Stimulated activated CD8-positive, alpha-beta memory T cell treated with anti-CD3 and anti-CD28 coated beads, Interleukin-15, amount 100 ng/mL, for 4 hours (primary cell): ENCODE measurements around the gene SLC22A7.
"Not testable (repeated sequence)": the region's sequence is repeated elsewhere in the genome, so short reads cannot be mapped to it uniquely, and the experiment has no call there.

Experiments used
- DNase-seq, 2 donors: peaks; one replicate each; pipeline ENCODE4 v3.0.0-alpha.2; 2020; ENCODE audit warnings: low read depth in 2 of 2

Gene SLC22A7

DNA sequence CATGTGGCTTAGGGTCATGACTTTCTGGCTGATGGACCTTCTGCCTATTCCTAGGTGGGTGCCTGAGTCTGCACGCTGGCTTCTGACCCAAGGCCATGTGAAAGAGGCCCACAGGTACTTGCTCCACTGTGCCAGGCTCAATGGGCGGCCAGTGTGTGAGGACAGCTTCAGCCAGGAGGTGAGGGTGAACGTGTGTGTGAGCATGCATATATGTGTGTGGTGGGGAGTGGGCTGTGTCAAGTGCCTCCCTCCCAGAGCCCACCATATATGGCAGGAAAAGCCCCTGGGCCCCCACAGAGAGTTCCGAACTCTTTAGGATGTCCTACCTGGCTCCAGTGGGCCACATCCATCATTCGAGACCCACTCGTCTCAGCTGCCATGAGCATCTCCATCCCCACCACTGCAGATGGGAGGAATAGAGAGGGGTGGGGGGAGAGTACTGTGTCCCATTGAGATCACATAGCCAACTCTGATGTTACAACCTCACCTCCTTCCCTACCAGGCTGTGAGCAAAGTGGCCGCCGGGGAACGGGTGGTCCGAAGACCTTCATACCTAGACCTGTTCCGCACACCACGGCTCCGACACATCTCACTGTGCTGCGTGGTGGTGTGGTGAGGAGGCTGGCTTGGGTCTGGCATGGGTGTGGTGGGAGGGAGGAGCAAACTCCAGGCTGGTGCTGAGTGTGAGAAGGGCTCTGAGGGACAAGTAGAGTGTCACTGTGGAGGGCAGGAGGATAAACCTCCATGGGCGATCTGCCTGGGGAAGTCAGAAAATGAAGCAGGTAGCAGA is 3.2 kb downstream of the SLC22A7 start:
- DNase-seq, result no peak

DNA sequence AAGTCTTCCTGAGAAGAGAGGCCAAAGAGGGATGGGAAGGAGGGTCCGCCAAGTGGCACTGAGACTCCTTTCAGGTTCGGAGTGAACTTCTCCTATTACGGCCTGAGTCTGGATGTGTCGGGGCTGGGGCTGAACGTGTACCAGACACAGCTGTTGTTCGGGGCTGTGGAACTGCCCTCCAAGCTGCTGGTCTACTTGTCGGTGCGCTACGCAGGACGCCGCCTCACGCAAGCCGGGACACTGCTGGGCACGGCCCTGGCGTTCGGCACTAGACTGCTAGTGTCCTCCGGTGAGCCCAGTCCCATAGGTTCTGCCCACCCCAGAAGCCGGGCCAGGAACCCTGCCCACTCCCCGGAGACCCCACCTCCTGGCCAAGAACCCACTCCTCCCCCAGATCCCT is 4.1 kb downstream of the SLC22A7 start:
- DNase-seq, result no peak

DNA sequence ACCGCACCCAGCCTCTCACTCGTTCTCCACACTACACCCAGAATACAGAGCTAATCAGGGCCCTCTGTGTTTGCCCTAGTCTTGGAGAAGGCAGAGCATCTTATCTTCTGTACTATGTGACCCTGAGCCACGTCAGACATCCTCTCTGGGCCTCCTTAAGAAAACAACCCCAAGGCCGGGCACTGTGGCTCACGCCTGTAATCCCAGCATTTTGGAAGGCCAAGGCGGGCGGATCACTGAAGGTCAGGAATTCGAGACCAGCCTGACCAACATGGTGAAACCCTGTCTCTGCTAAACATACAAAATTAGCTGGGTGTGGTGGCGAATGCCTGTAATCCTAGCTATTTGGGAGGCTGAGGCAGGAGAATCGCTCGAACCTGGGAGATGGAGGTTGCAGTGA is 4.9 kb downstream of the SLC22A7 start:
- not testable (repeated sequence) for DNase-seq

GRCh38 chr6:43303751-43304331 is 5.8 kb downstream of the SLC22A7 start:
- DNase-seq, result no peak

GRCh38 chr6:43304361-43304760 is 6.3 kb downstream of the SLC22A7 start:
- no peak for DNase-seq

DNA sequence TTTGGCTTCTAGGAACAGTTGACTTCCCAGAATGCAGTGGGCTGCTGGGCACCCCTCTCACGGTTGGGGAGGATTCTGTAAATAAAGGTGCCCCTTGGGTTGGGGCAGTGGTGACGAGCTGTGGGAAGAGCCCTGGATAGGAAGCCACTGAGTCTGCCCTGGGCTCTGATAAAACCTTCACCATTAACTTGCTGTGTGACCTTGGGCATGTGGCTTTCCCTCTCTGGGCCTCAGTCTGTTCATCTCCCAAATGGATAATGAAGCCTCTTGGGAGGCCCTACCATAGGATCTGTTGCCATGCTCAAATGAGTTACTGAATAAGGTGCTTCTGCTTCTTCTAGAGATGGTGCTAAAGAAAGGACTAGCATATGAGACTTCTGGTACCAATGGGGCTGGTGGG is 6.8 kb downstream of the SLC22A7 start:
- DNase-seq, result no peak

DNA sequence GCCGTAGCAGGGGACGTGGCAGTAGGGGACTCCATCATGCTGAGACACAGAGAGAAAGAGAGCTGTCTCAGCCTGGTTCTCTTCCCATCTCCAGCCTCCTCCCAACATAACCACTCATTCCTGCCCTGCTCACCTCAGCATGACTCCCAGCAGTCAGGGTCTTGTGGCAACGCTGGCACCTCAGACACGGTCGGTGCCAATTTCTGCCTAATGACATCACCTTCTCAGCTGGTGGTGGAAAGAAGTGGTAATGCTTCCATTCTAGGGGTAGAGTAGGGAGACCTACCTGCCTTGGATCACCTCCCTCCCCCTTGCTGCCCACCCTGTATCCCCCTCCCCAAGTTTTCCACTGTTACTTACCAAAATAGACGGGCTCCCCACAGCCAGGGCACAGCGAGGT is 8.0 kb downstream of the SLC22A7 start:
- DNase-seq, result no peak

- DNase-seq, result no peak
These were observed 9.5 kb downstream of the SLC22A7 start for GRCh38 chr6:43307451-43308100.

- DNase-seq, result peak in 1 of 2 donors; percentile 21
These were observed 10.3 kb downstream of the SLC22A7 start, which contains the start of gene CRIP3 for GRCh38 chr6:43308101-43308989. Gene CRIP3, minus strand, starts transcription at chr6:43308826. Its CDS starts 34 bp downstream, at chr6:43308792.

DNA sequence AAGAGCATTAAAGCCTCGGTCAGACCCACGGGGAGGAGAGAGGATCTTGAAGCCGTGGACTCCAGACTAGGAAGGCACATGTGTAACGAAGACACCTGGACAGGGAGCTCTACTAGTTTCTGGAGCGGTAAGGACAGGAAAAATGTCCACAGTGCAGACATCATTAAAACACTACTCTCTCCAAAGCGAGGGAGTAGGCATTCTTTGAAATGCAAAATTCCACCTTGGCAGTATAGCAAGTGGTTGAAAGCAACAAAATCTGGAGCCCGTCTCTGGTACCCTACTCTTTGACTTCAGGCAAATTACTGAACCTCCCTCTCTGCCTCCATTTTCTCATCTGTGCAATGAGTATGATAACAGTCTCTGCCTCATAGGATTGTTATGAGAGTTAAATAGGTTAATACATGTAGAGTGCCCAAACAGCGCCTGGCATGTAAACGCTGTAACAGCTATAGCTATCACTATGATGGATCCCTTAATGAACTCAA is 11.0 kb downstream of the SLC22A7 start:
- DNase-seq, result no peak

DNA sequence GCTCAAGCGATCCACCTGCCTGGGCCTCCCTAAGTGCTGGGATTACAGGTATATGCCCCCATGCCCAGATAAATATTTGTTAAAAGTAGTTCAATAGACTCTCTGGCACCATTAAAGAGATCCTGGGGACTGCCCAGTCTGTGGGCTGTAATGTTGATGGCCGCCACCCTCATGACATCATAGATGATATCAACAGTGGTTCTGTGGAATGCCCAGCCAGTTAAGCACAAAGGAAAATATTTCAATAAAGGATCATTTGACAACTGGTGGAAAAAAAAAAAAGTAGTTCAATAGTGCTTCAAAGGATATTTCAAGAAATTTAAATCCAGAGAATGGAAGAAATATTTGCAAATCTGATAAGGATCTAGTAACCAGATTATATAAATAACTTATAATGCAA is 12.1 kb downstream of the SLC22A7 start:
- no peak for DNase-seq

GRCh38 chr6:43310624-43311023 is 12.6 kb downstream of the SLC22A7 start:
- no peak for DNase-seq

DNA sequence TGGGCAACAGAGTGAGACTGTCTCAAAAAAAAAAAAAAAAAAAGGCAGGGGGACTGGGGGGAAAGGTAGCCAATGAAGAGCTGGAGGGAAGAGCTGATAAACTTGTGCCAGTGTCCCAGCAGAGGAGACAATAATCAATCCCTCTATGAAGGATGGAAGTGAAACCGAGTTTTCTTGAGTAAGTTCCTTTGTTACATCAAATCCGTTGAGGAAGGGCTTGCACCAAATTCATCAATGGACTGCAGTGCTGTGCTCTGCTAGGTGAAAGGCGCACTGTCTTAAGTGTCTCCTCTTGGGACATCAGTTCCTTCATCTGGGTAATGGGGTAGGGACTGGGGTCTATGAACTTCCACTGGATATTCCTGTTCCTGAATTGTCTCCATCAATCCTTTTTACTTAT is 13.6 kb downstream of the SLC22A7 start:
- no peak for DNase-seq

DNA sequence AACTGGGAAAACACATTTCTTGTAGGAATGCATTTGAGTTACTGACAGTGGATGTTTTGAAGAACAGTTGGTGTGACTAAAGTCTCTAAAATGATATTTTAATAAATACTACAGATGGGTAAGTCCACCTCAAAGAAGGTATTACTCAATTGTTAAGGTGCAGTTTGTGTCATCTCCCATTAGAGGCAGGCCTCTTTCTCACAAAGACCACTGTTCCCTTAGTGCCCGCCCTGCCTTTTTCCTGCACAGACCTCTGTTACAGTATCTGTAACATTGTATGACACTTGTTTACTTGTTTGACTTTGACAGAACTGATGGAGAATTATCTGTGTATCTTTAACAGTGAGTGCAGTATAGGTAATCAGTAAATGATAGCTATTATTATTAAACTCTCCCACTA is 15.8 kb downstream of the SLC22A7 start:
- DNase-seq, result no peak

DNA sequence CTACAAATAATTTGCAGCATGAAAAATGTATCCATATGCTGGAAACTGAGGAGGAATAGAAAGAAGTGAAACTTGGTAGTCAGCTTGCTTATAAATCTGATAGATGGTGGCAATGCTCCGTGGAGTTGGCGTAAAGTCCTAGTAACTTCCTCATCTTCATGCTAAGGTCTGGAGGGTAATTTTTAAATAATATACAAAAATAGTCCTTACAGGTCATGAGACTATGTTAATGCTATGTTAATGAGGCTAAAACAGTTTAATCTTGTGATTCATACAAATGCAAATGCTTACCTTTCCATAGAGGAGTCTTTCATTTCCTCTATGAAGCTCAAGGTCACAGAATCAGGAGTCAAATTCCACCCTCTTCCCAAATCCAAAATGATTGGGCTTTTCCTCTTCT is 20.0 kb downstream of the SLC22A7 start:
- no peak for DNase-seq

DNA sequence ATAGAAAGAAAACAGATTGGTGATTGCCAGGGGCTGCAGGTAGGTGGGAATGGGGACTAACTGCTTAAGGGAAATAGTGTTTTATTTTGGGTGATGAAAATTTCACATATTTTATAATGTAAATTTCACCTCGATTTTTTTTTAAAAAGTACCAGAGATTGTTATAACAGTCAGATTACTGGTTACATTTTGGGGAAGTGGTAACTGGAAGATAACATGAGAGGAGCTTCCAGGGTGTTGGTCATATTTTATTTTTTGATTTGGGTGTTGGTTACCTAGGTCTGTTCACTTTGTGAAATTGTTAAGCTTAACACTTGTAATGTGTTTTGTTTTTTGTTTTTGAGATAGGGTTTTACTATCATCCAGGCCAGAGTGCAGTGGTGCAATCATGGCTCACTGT is 27.8 kb downstream of the SLC22A7 start:
- no peak for DNase-seq

- no peak for DNase-seq
These were observed 30.5 kb downstream of the SLC22A7 start for GRCh38 chr6:43328528-43328927.

DNA sequence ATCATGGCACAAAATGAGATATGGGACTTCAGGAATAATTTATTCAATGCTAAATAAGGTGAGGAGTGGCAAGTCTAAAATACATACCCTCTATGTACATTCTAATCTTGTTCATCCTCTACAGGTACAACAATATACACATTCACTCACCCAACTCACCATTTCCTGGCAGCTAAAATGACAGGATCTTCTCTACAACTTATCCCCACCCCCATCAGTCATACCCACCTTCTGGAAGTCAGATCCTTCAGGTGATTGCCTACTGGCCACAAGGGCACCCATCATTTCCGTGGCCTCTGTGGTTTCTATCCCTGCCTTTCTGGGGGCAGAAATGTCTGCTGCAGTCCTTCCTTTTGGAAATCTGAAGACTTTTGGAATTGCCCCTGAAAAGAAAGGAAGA is 33.4 kb downstream of the SLC22A7 start:
- DNase-seq, result no peak

GRCh38 chr6:43331891-43332290 is 33.8 kb downstream of the SLC22A7 start:
- no peak for DNase-seq

DNA sequence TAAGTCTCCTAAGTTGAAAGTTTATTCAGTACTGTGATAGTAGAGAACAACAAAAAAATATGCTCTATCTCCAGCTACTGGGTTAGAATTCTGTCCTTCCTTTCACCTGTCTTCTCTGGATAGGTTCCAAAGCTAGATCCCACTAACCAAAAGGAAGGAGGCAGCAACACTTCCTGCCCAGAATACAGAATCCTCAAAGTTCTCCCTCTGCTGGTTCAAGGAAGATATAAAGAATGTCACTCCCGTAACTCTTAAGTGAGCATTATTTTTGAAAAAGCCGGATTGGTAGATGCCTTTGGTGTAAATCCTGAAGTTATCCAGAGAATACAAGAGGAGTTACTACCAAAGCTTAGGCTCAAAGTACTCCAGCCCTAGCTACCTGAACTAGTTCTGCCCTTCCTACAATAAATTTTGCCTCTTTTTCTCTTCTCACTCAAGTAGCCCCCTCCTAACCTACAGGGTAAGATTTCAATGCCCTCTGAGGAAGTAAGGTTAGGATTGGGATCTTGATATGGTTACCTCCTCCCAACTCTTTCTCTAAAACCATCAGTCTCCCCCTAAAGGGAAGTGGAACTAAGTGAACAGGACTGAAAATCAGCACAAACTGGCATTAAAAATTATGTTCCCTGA is 36.5 kb downstream of the SLC22A7 start:
- DNase-seq, result no peak

- DNase-seq, result no peak
These were observed 37.4 kb downstream of the SLC22A7 start for GRCh38 chr6:43335469-43335868.
